Lower leg skin (tissue), 3 donors: Measurements from ENCODE around the gene RBM33.

ENCODE experiments used
- POLR2A ChIP-seq, 2 donors: fragments of 450-650 bp; IDR thresholded peaks; one replicate each; pipeline ENCODE4 v1.6.1; 2016 to 2017; ENCODE audit warnings: antibody characterized with exemption in 2 of 2, mild to moderate bottlenecking in 1 of 2, moderate library complexity in 1 of 2
- TF ChIP-seq, protein P1 (sequence below), 3 donors: fragments of 450-650 bp; IDR thresholded peaks; one replicate each; pipeline ENCODE4 v1.5.1; 2016; ENCODE audit warnings: antibody characterized with exemption in 3 of 3, mild to moderate bottlenecking in 3 of 3, moderate library complexity in 2 of 3

DNA sequence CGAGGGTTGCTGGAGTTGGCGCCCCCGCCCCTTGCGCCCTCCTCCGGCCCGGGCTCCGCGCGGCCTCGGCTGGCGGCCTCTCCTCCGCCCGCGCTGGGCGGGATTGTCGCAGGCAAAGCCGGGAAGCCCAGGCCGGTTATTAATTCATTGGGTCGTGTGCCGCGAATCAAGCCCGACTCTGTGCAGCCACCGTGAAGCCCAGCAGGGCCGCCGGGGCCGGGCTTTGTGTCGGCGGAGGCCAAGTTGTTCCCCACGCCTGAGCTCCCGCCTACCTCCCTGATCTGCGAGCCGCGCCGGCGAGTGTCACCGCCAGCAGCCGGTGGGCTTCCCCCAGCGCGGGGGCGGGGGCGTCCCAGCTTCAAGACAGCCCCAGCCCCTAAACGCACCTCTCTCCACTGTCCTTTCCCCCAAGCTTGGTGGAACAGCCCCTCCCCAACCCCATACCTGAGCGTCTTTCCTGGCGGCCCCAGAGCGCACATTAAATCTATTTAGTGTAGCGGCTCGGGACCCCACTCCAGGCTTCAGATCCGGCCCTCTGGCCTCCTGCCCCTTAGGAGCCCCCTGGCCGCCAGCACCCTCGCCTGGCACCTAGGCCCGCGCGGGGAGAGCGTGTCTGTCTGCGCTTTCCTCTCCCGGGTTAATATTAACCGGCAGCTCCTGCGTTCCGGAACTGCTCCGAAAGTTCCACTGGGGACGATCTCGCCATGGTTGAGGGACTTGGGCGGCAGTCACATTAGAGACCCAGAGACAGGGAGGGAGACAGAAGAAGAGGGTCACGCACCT, 164.3 kb downstream of the RBM33 start:
- TF ChIP-seq, protein P1, sequence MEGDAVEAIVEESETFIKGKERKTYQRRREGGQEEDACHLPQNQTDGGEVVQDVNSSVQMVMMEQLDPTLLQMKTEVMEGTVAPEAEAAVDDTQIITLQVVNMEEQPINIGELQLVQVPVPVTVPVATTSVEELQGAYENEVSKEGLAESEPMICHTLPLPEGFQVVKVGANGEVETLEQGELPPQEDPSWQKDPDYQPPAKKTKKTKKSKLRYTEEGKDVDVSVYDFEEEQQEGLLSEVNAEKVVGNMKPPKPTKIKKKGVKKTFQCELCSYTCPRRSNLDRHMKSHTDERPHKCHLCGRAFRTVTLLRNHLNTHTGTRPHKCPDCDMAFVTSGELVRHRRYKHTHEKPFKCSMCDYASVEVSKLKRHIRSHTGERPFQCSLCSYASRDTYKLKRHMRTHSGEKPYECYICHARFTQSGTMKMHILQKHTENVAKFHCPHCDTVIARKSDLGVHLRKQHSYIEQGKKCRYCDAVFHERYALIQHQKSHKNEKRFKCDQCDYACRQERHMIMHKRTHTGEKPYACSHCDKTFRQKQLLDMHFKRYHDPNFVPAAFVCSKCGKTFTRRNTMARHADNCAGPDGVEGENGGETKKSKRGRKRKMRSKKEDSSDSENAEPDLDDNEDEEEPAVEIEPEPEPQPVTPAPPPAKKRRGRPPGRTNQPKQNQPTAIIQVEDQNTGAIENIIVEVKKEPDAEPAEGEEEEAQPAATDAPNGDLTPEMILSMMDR (IDR thresholded peaks at IDR 0.05): no peak
- no peak for TF ChIP-seq POLR2A (IDR thresholded peaks at IDR 0.05)
